HCT116 (cell line): ENCODE data around the gene BTD. TPM values are rescaled to one million over a fixed set of nuclear protein-coding genes. Genes with fewer than 3 reads are reported as not detected.

Source experiments
- EZH2phosphoT487 ChIP-seq: fragments of 200-600 bp; IDR thresholded peaks from 2 replicates; pipeline ENCODE4 v1.6.1; 2018; ENCODE audit warnings: antibody characterized with exemption, borderline replicate concordance
- JUND ChIP-seq: IDR thresholded peaks from 2 replicates; pipeline ENCODE4 v1.6.1; 2012
- POLR2AphosphoS5 ChIP-seq: IDR thresholded peaks from 2 replicates; pipeline ENCODE4 v1.6.1; 2011; ENCODE audit warnings: mild to moderate bottlenecking, low read depth, low read length, moderate library complexity
- REST ChIP-seq: IDR thresholded peaks from 2 replicates; pipeline ENCODE4 v1.6.1; 2012; ENCODE audit warnings: low read depth
- TCF7L2 ChIP-seq: IDR thresholded peaks from 2 replicates; pipeline ENCODE4 v1.7.0; 2011; ENCODE audit warnings: borderline replicate concordance, inconsistent platforms; ENCODE audit not compliant: insufficient read depth, insufficient read length; ENCODE audit errors: extremely low read depth
- ZBTB33 ChIP-seq: IDR thresholded peaks from 2 replicates; pipeline ENCODE4 v1.6.1; 2011; ENCODE audit warnings: mild to moderate bottlenecking, low read length, moderate library complexity; ENCODE audit not compliant: insufficient replicate concordance; ENCODE audit errors: extremely low read depth
- total RNA-seq: library from RNA; stranded (reverse); gene quantifications from one replicate; pipeline ENCODE4 v1.2.1, GENCODE V29; 2021; ENCODE audit not compliant: unreplicated experiment

The BTD gene
- total RNA-seq, 1 experiment from 2014 or later, result 5.0 TPM

DNA sequence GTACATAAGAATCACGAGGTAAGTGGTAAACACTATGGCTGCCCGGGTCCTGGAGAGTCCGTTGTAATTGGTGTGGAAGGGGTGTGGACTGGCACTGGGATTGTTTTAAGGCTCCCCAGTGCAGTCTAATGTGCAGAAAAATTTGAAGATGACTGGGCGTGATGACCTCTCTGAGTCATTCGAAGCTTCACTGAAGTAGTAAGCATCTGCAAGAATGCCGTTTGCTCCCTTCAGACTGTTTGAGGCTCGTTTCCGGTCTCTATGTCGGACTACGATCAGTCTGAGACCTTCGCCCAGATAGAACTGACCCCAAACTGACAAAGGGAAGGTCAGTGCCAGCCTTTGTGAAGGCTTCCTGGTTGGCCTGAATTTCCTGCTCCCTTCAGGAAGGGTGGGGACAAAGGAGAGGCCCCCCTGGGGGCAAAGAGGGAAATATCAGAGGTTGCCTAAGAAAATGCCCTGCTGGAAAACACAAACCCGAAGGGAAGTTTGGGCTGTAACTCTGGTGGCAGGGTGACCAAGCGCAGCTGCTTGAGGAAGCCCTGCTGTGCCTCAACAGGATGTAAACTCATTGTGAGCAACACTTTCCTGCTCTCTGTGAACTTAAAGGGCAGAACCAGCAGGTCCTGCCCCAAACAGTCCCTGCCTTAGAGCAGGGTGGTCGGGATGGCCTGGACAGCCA lies 34.6 kb downstream of the BTD start (continued):
- no peak for TF ChIP-seq REST
- no peak for TF ChIP-seq ZBTB33
- TF ChIP-seq TCF7L2, result no peak
- peak; percentile 71 for TF ChIP-seq JUND
- no peak for TF ChIP-seq EZH2phosphoT487
- TF ChIP-seq POLR2AphosphoS5, result no peak; the same call in none of the 2 replicates
